ENCODE results near the gene MATN3.

DNA sequence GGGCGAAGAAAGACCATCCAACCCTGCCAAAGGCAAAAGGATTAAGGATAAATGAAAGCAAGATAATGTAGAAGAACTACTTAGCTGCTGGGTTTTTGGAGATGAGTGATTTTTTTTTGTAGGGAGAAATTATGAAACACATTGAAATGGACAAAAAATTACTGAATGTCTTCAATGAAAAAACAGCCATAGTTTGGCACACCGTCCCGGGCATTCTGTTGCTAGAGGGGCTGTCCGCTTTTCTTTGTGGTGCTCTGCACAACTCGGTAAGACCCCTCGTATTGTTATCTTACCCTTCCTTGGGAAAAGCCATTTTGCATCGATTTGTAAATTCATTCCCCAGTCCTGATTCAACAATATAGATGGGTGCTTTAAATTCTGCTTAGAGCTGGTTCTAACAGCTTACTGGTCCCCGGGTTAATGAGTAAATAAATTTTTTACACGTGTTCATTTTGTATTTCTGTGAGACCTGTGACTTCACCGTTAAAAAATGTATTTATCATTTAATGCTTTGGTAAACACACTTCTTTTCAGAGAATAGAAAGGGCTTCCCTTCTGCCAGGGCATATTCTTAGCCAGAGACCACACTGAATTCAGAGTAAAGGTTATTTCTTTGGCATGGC, 39.9 kb upstream of the MATN3 start:
- TF ChIP-seq, protein P1, sequence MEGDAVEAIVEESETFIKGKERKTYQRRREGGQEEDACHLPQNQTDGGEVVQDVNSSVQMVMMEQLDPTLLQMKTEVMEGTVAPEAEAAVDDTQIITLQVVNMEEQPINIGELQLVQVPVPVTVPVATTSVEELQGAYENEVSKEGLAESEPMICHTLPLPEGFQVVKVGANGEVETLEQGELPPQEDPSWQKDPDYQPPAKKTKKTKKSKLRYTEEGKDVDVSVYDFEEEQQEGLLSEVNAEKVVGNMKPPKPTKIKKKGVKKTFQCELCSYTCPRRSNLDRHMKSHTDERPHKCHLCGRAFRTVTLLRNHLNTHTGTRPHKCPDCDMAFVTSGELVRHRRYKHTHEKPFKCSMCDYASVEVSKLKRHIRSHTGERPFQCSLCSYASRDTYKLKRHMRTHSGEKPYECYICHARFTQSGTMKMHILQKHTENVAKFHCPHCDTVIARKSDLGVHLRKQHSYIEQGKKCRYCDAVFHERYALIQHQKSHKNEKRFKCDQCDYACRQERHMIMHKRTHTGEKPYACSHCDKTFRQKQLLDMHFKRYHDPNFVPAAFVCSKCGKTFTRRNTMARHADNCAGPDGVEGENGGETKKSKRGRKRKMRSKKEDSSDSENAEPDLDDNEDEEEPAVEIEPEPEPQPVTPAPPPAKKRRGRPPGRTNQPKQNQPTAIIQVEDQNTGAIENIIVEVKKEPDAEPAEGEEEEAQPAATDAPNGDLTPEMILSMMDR (IDR thresholded peaks at IDR 0.05; ENCODE audit: low read depth, low read length, missing input control) = no peak
- TF ChIP-seq RAD21 (IDR thresholded peaks at IDR 0.05) = no peak
- TF ChIP-seq, protein P2, sequence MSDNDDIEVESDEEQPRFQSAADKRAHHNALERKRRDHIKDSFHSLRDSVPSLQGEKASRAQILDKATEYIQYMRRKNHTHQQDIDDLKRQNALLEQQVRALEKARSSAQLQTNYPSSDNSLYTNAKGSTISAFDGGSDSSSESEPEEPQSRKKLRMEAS (IDR thresholded peaks at IDR 0.05) = no peak

All from liver (tissue), 3 donors.